Mucosa of descending colon (tissue), 3 donors: ENCODE measurements around the gene VEZF1. TPM values are rescaled to one million over a fixed set of nuclear protein-coding genes. Genes with fewer than 3 reads are reported as not detected.

Source experiments
- ATAC-seq: fragments of 200-7000 bp; cut with Tn5 transposase; one replicate; pipeline ENCODE4 v1.9.1; 2020; ENCODE audit warnings: mild to moderate bottlenecking, moderate library complexity
- DNase-seq, 3 donors: peaks; one replicate each; pipeline ENCODE4 v3.0.0-alpha.2; 2020
- H3K36me3 ChIP-seq: fragments of 200-600 bp; one replicate; pipeline ENCODE4 v1.8.0; 2021; ENCODE audit warnings: low read depth, mild to moderate bottlenecking
- H3K4me1 ChIP-seq: fragments of 200-600 bp; one replicate; pipeline ENCODE4 v1.8.0; 2021; ENCODE audit warnings: low read depth, mild to moderate bottlenecking
- H3K4me3 ChIP-seq: fragments of 200-600 bp; one replicate; pipeline ENCODE4 v1.8.0; 2021; ENCODE audit warnings: mild to moderate bottlenecking
- H3K9me3 ChIP-seq: fragments of 200-600 bp; one replicate; pipeline ENCODE4 v1.8.0; 2021; ENCODE audit warnings: mild to moderate bottlenecking
- CTCF ChIP-seq: fragments of 200-600 bp; IDR thresholded peaks from one replicate; pipeline ENCODE4 v1.8.0; 2022; ENCODE audit warnings: antibody characterized with exemption, mild to moderate bottlenecking
- intact Hi-C, 2 donors: fragments of 100-400 bp; cut with DNase I in 1 of 2; cut with micrococcal nuclease in 1 of 2; formaldehyde crosslinking; loops; one replicate each; pipeline versions ENCODE4 v1.11.0 to v1.11.1; 2022; cut with DNase I, micrococcal nuclease
- total RNA-seq, 3 donors: library from RNA; stranded (reverse); fragmentation: NEBNext Ultra II Directional in 2 of 3; extraction: Animal tissue kit (Norgen Biotek cat#: 25700) in 2 of 3; gene quantifications; one replicate each; pipeline versions ENCODE4 v1.2.1 to v1.2.4, GENCODE V29; 2021 to 2023
- donor health status: DM: no; HTN: no; CAD: no; lungs with moderate emphysema.
- donor health status: DM: no; HTN: no; CAD: no.
- donor health status: DM: no; HTN: yes; CAD: no.

VEZF1 gene
- total RNA-seq, 3 donors from 2014 or later = 48.1 to 107 (median 48.9) TPM

GRCh38 chr17:58019039-58019438, 31.0 kb upstream of the VEZF1 start:
- Histone ChIP-seq H3K4me1 (no peaks in the 10 kb centered on the region), H3K9me3 (no peaks in the 10 kb centered on the region), H3K4me3 (no peak overlapping the region), H3K36me3 (no peaks in the 10 kb centered on the region)
- ATAC-seq (no peak), DNase-seq (no peak)
- intact Hi-C loops = no loop called here
- no peak for TF ChIP-seq CTCF

GRCh38 chr17:58010067-58010799, 22.2 kb upstream of the VEZF1 start:
- TF ChIP-seq CTCF = no peak
- no peak for DNase-seq
- H3K4me1 ChIP-seq = peaks cover 9% of the 10 kb centered on the region
- intact Hi-C loops = no loop called here
- H3K36me3 ChIP-seq = no peaks in the 10 kb centered on the region
- no peaks in the 10 kb centered on the region for H3K9me3 ChIP-seq
- H3K4me3 ChIP-seq = no peak overlapping the region
- no peak for ATAC-seq

- no peak for TF ChIP-seq CTCF
- ATAC-seq = no peak
- DNase-seq = peak in 2 of 3 donors; percentile 9 to 36
- H3K36me3 ChIP-seq = no peaks in the 10 kb centered on the region
- peak overlapping the region; percentile 83 for H3K4me3 ChIP-seq
- peaks cover 23% of the 10 kb centered on the region for H3K4me1 ChIP-seq
- intact Hi-C loops = loop anchor here (10.0 kb wide), 1 partner anchor 107 kb away; no protein-coding TSS in a partner anchor
- H3K9me3 ChIP-seq = no peaks in the 10 kb centered on the region
Measured at GRCh38 chr17:58007781-58008706, 20.0 kb upstream of the VEZF1 start.

GRCh38 chr17:58006924-58007780, 19.1 kb upstream of the VEZF1 start, which contains the start of gene SRSF1:
Gene SRSF1 (minus strand): TSS chr17:58007246. CDS start chr17:58007137, 109 bp downstream.
- no peak for TF ChIP-seq CTCF
- peak; percentile 96 for ATAC-seq
- Histone ChIP-seq H3K4me1 (peaks cover 27% of the 10 kb centered on the region), H3K9me3 (no peaks in the 10 kb centered on the region), H3K36me3 (no peaks in the 10 kb centered on the region), H3K4me3 (peak within 1 kb of the TSS; percentile 83)
- intact Hi-C loops = loop anchor here (10.0 kb wide), 1 partner anchor 108 kb away; no protein-coding TSS in a partner anchor
- peak; percentile 97 to 99 (median 98) for DNase-seq

GRCh38 chr17:58006560-58006923, 18.5 kb upstream of the VEZF1 start:
- TF ChIP-seq CTCF = no peak
- intact Hi-C loops = loop anchor here (10.0 kb wide), 1 partner anchor 108 kb away; no protein-coding TSS in a partner anchor
- Histone ChIP-seq H3K4me1 (peaks cover 27% of the 10 kb centered on the region), H3K9me3 (no peaks in the 10 kb centered on the region), H3K36me3 (no peaks in the 10 kb centered on the region), H3K4me3 (peak overlapping the region; percentile 83)
- DNase-seq (peak; percentile 82 to 88 (median 84)), ATAC-seq (peak; percentile 67)
